AG10803 (cell line): ENCODE data around the gene FAM89B.

Experiments
- DNase-seq: peaks from one replicate; pipeline ENCODE4 v3.0.0; 2010; ENCODE audit warnings: low read depth
- H3K4me3 ChIP-seq: 2 replicates; pipeline ENCODE4 v1.5.1; 2011; ENCODE audit warnings: mild to moderate bottlenecking, low read length, control low read depth
- CTCF ChIP-seq: conservative IDR thresholded peaks from 2 replicates; pipeline ENCODE4 v1.5.1; 2011; ENCODE audit warnings: mild to moderate bottlenecking, low read length, control low read depth, inconsistent platforms

The FAM89B gene

GRCh38 chr11:65612691-65613090 lies 40.4 kb downstream of the FAM89B start:
- TF ChIP-seq CTCF = no peak
- peak overlapping the region; percentile 95 for H3K4me3 ChIP-seq
- DNase-seq = no peak

GRCh38 chr11:65613091-65613928 lies 41.0 kb downstream of the FAM89B start:
- DNase-seq = no peak
- TF ChIP-seq CTCF = no peak

GRCh38 chr11:65615229-65615949 lies 43.1 kb downstream of the FAM89B start, which contains the start of gene PCNX3:
PCNX3 (plus strand) TSS chr11:65615776; CDS start chr11:65616312, 536 bp downstream.
- no peak for TF ChIP-seq CTCF
- peak within 1 kb of the TSS; percentile 95 for H3K4me3 ChIP-seq
- peak; percentile 100 for DNase-seq

More at GRCh38 chr11:65613091-65613928, 41.0 kb downstream of the FAM89B start:
- peak overlapping the region; percentile 95 for H3K4me3 ChIP-seq

- DNase-seq = no peak
- TF ChIP-seq CTCF = no peak
- peak overlapping the region; percentile 83 for H3K4me3 ChIP-seq
These were observed 43.7 kb downstream of the FAM89B start for GRCh38 chr11:65615950-65616574.

GRCh38 chr11:65616575-65617001 lies 44.2 kb downstream of the FAM89B start:
- peak overlapping the region; percentile 83 for H3K4me3 ChIP-seq
- DNase-seq = no peak

GRCh38 chr11:65617136-65617850 lies 45.0 kb downstream of the FAM89B start:
- no peak for DNase-seq
- peak overlapping the region; percentile 83 for H3K4me3 ChIP-seq
- no peak for TF ChIP-seq CTCF

More at GRCh38 chr11:65616575-65617001, 44.2 kb downstream of the FAM89B start:
- TF ChIP-seq CTCF = no peak
